Activated CD4-positive, alpha-beta memory T cell treated with anti-CD3 and anti-CD28 coated beads for 36 hours (primary cell): Measurements from ENCODE around the gene PBOV1. TPM values are rescaled to one million over a fixed set of nuclear protein-coding genes. Genes with fewer than 3 reads are reported as not detected.
"Not testable (repeated sequence)": the region's sequence is repeated elsewhere in the genome, so short reads cannot be mapped to it uniquely, and the experiment has no call there.

Experiments
- CTCF ChIA-PET: fragments of 350-600 bp; sonication (Branson Sonifier 250); formaldehyde crosslinking; loops from one replicate; lab custom pipeline; 2021; ENCODE audit warnings: antibody characterized with exemption, inconsistent platforms; lab: Charles Lee
- POLR2A ChIA-PET: fragments of 350-600 bp; sonication (Branson Sonifier 250); formaldehyde crosslinking; loops from one replicate; lab custom pipeline; 2021; ENCODE audit warnings: antibody characterized with exemption; lab: Charles Lee
- DNase-seq: peaks from one replicate; pipeline ENCODE4 v3.0.0-alpha.2; 2020
- H3K27ac Mint-ChIP-seq: one replicate; pipeline ENCODE4 v1.8.0; 2021; ENCODE audit warnings: mixed read lengths
- H3K27me3 Mint-ChIP-seq: one replicate; pipeline ENCODE4 v1.8.0; 2021; ENCODE audit warnings: mixed read lengths
- H3K36me3 Mint-ChIP-seq: one replicate; pipeline ENCODE4 v1.8.0; 2021; ENCODE audit warnings: mixed read lengths
- H3K4me1 Mint-ChIP-seq: one replicate; pipeline ENCODE4 v1.8.0; 2021; ENCODE audit warnings: low read depth, mixed read lengths
- H3K4me3 Mint-ChIP-seq: one replicate; pipeline ENCODE4 v1.8.0; 2021; ENCODE audit warnings: mild to moderate bottlenecking, mixed read lengths
- H3K9me3 Mint-ChIP-seq: one replicate; pipeline ENCODE4 v1.8.0; 2021; ENCODE audit warnings: mixed read lengths
- intact Hi-C: fragments of 100-400 bp; cut with micrococcal nuclease; formaldehyde crosslinking; loops from one replicate; pipeline ENCODE4 v1.15.1; 2023
- total RNA-seq, 2 experiments: library from RNA; stranded (reverse); gene quantifications; one replicate each; pipeline ENCODE4 v1.2.3, GENCODE V29; 2021

PBOV1 gene
- total RNA-seq, 2 experiments from 2014 or later, result not detected

DNA sequence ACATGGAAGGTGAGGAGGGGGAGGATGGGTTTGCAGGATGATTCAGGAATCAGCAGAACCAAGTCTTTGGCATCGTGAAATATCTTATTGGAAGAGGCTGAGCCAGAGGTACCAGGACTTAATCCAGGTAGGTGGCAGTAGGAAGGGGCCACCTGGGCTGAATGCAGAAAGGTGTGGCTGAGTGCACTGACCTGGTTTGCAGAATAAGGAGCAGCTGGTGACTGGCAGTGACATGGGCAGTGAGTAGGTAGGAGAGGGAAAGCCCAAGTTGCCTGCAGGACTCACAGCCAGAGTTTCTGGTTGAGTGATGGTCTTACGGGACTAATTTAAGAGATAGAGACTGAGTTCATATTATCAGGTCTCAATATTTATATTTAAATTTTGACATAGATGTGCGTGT is 1.1 kb upstream of the PBOV1 start:
- ChIA-PET POLR2A (no interaction called here), CTCF (no interaction called here)
- intact Hi-C loops, result no loop called here
- H3K36me3 Mint-ChIP-seq, result no peaks in the 10 kb centered on the region
- no peak for DNase-seq
- no peak overlapping the region for H3K27ac Mint-ChIP-seq
- H3K27me3 Mint-ChIP-seq, result peaks cover 11% of the 10 kb centered on the region
- no peaks in the 10 kb centered on the region for H3K9me3 Mint-ChIP-seq
- H3K4me3 Mint-ChIP-seq, result no peak overlapping the region
- no peaks in the 10 kb centered on the region for H3K4me1 Mint-ChIP-seq

DNA sequence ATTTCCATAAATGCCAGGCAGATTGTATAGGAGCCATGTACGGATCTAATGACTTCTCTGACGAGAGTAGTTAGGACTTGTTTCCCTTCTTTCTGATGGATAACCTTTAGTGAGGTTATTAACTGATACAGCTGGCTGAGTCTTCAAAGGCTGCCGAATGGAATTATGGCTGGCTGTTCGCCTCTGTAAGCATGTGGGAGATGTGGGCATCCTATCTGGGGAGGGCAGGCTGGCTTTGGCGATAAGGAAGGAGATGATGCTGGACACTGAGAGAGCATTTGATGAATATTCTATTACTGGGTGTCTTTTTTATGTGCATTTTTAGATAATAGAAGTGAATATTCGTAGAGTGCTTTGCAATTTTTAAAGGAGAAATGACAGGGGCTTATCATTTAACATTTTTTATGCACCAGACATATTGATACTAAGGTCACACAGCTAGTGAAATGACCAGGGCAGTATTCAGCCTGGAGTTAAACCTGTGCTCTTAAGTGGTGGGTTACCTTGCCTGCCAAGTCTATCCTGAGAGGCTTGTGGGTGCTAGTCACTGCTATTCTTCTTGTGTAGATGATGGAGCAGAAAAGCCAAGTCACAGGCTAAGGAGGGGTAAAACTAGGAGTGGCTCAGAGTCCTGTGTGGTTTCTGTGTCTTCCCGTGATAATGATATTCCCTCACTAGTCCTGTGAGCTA is 3.1 kb downstream of the PBOV1 start:
- no peak for DNase-seq
- H3K27ac Mint-ChIP-seq, result no peak overlapping the region
- CTCF ChIA-PET, result no interaction called here
- peaks cover 8% of the 10 kb centered on the region for H3K27me3 Mint-ChIP-seq
- H3K4me1 Mint-ChIP-seq, result no peaks in the 10 kb centered on the region
- no peaks in the 10 kb centered on the region for H3K36me3 Mint-ChIP-seq
- H3K9me3 Mint-ChIP-seq, result no peaks in the 10 kb centered on the region
- POLR2A ChIA-PET, result no interaction called here
- intact Hi-C loops, result no loop called here
- H3K4me3 Mint-ChIP-seq, result no peak overlapping the region

DNA sequence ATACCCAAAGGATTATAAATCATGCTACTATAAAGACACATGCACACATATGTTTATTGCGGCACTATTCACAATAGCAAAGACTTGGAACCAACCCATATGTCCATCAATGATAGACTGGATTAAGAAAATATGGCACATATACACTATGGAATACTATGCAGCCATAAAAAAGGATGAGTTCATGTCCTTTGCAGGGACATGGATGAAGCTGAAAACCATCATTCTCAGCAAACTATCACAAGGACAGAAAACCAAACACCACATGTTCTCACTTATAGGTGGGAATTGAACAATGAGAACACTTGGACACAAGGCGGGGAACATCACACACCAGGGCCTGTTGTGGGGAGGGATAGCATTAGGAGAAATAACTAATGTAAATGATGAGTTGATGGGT is 5.8 kb downstream of the PBOV1 start:
- not testable (repeated sequence) for H3K27ac Mint-ChIP-seq

DNA sequence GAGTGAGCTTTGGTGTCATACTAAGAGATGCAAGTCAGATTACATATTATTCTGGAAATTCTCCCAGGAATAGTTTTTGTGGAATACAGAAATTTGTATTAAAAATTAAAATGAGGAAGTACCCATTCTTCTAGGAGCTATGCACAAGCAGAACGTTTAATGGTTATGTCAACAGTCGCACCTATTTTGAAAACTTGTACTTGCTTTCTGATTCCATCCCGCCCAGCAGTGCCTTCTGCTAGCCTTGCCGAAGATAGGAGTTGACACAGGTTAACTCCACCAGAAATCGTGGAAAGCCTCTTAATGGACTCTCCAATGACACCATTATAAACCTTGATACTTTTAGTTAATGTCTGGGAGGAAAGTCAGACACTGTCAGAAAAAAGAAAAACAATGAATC is 6.7 kb downstream of the PBOV1 start:
- intact Hi-C loops, result no loop called here
- Mint-ChIP-seq H3K36me3 (no peaks in the 10 kb centered on the region), H3K4me1 (no peaks in the 10 kb centered on the region), H3K4me3 (no peak overlapping the region), H3K27me3 (peaks cover 10% of the 10 kb centered on the region), H3K9me3 (no peaks in the 10 kb centered on the region), H3K27ac (no peak overlapping the region)
- DNase-seq, result no peak
- ChIA-PET POLR2A (no interaction called here), CTCF (interaction anchor here (1.5 kb wide), 1 partner anchor 96 kb away, joined by 9 read pairs; no protein-coding TSS in a partner anchor)

More for the DNA sequence above, 5.8 kb downstream of the PBOV1 start:
- H3K9me3 Mint-ChIP-seq, H3K4me1 Mint-ChIP-seq, H3K36me3 Mint-ChIP-seq, POLR2A ChIA-PET, DNase-seq, H3K4me3 Mint-ChIP-seq, CTCF ChIA-PET, intact Hi-C loops: not testable (repeated sequence)
- H3K27me3 Mint-ChIP-seq, result peaks cover 13% of the 10 kb centered on the region

DNA sequence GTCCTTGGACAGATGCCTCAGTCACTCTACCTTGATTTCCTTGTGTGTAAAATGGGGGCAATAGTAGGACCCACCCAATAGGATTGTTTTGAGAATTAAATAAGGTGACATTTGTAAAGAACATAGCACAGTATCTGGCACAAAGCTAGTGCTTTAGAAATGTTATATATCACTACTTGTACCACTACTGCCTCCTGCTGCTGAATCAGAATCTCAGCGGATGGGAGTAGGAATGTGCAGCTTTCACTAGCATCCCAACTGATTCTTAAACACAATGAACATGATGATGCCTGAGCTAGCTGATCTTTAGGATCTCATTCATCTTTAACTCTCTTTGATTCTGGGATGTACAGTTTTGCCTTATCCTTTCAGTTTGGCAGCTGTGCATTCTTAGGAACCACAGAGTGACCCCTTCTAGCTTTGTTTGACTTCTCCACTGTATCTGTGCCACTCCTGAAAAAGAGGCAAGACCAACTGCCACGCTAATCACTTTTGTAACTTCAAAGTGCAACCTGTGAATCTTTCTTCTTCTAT is 7.2 kb downstream of the PBOV1 start:
- Mint-ChIP-seq H3K27me3 (peaks cover 6% of the 10 kb centered on the region), H3K4me1 (no peaks in the 10 kb centered on the region), H3K27ac (no peak overlapping the region), H3K36me3 (no peaks in the 10 kb centered on the region), H3K9me3 (no peaks in the 10 kb centered on the region), H3K4me3 (no peak overlapping the region)
- intact Hi-C loops, result no loop called here
- ChIA-PET POLR2A (no interaction called here), CTCF (interaction anchor here (1.5 kb wide), 1 partner anchor 95 kb away, joined by 9 read pairs; no protein-coding TSS in a partner anchor)
- no peak for DNase-seq

DNA sequence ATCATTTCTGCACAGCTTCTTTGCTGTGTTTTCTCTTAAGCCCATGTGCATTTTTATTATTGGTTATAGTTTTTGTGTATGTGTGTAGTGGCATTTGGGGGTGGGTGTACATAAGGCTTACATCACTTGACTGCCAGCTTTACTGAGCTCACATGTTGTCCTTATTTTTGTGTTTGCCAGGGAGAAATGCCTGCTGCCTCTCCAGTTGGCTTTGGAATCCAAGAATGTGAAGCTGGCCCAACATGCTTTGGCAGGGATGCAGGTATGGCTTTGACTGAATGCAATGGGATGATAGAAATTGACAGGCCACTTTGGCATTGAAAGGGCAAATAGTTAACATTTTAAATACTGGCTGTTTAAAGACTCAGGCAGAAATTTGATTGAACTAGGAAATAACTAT is 11.4 kb downstream of the PBOV1 start:
- POLR2A ChIA-PET, result no interaction called here
- DNase-seq, result no peak

DNA sequence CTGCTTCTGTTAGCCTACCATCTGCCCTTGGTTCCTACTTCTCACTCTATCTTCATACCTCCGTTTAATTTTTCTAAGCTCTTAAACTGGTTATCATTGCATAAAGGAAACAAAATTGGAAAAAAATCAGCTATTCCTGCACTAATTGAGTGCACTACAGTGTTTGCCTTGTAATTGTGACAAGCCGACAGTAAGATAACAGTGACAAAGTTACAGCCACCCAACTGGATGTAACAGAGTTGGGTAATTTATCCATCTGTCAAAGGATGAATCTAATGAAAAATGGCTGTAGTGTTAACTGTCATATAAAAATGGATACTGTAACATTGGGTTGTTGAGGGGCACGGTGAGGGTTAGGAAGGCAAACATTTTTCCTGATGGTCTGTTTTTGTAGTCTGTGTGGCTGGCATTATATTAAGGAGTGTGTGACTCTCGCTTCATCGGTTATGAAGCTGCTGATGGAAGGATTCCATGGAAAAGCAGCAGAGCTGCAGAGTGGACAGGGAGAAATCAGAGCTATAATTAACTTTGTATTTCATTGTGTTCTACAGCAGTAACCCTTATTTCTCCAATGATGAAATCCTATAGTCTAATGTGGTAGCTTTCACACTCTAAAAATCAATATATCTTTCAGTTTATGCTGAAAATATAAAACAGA is 12.7 kb downstream of the PBOV1 start:
- ChIA-PET CTCF (no interaction called here), POLR2A (interaction anchor here (1.0 kb wide), 1 partner anchor 90 kb away, joined by 4 read pairs; no protein-coding TSS in a partner anchor)
- no peak for DNase-seq
- intact Hi-C loops, result no loop called here
- Mint-ChIP-seq H3K4me3 (no peak overlapping the region), H3K27ac (no peak overlapping the region), H3K9me3 (no peaks in the 10 kb centered on the region), H3K4me1 (no peaks in the 10 kb centered on the region), H3K36me3 (no peaks in the 10 kb centered on the region), H3K27me3 (peaks cover 15% of the 10 kb centered on the region)

More for the DNA sequence above, 11.4 kb downstream of the PBOV1 start:
- H3K9me3 Mint-ChIP-seq, result no peaks in the 10 kb centered on the region
- intact Hi-C loops, result no loop called here
- CTCF ChIA-PET, result no interaction called here
- no peak overlapping the region for H3K4me3 Mint-ChIP-seq
- H3K4me1 Mint-ChIP-seq, result no peaks in the 10 kb centered on the region
- peaks cover 10% of the 10 kb centered on the region for H3K27me3 Mint-ChIP-seq
- H3K27ac Mint-ChIP-seq, result no peak overlapping the region
- no peaks in the 10 kb centered on the region for H3K36me3 Mint-ChIP-seq

DNA sequence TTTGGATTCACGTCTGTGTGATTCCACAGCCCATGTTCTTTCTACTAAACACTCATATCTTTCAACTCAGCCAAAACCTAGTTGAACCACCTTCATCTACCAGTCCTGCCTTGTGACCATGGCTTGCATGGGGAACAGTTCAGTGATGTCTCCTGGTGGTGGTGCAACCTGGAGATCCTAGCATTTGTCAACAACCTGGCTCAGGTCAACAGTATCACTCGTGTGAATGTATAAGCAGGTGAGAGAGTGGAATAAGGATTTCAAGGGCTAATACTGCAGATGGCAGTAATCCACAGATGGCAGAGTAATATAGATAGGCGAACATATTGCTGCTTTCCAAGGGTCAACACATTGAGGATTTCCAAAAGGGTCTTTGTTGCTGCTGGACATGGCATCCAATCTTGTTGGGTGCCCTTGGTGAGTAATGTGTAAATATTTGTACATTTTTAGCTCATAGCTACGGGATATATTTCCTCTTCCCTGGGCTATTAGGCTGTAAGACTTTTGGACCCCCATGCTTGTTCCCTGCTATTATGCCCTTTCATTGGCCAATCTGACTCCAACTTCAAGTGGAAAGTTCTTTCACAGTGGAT is 13.4 kb downstream of the PBOV1 start:
- ChIA-PET POLR2A (no interaction called here), CTCF (no interaction called here)
- no peak for DNase-seq
- Mint-ChIP-seq H3K4me3 (no peak overlapping the region), H3K27me3 (peaks cover 15% of the 10 kb centered on the region), H3K27ac (no peak overlapping the region), H3K9me3 (no peaks in the 10 kb centered on the region), H3K4me1 (no peaks in the 10 kb centered on the region), H3K36me3 (no peaks in the 10 kb centered on the region)
- intact Hi-C loops, result no loop called here

DNA sequence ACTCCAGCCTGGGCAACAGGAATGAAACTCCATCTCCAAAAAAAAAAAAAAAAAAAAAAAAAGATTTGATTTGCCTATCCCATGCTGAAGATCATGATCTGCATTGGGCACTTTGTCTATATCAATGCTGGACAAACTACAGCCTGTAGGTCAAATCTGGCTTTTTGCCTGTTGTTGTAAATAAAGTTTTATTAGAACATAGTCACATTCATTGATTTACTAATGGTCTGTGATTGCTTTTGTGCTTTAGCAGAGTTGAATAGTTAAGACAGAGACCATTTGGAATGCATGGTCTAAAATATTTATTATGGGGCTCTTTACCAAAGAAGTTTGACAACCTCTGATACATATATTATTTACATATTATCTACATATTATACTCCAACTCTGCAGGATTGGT is 14.0 kb downstream of the PBOV1 start:
- H3K27ac Mint-ChIP-seq, result no peak overlapping the region
- intact Hi-C loops, result no loop called here
- H3K36me3 Mint-ChIP-seq, result no peaks in the 10 kb centered on the region
- DNase-seq, result no peak
- CTCF ChIA-PET, result no interaction called here
- no peak overlapping the region for H3K4me3 Mint-ChIP-seq
- no peaks in the 10 kb centered on the region for H3K9me3 Mint-ChIP-seq
- no peaks in the 10 kb centered on the region for H3K4me1 Mint-ChIP-seq
- H3K27me3 Mint-ChIP-seq, result peaks cover 13% of the 10 kb centered on the region
- POLR2A ChIA-PET, result no interaction called here

DNA sequence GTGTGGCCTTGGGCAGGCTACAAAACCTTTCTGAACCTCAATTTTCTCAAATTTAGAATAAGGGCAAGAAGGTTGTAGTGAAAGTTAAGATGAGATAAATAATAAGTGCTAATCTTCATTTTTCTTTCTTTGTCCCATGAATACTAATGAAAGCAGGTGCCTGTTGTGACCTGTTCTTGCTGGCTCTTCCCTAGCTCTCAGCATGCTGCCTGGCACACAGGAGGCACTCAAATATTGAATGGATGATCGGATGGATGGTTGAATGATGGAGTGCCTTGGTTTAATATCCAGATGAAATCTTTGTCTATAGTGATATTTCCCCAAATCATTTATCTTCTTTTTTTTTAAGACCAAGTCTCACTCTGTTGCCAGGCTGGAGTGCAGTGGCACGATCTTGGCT is 15.0 kb downstream of the PBOV1 start:
- no peak overlapping the region for H3K4me3 Mint-ChIP-seq
- no peak for DNase-seq
- no peaks in the 10 kb centered on the region for H3K36me3 Mint-ChIP-seq
- intact Hi-C loops, result no loop called here
- ChIA-PET CTCF (no interaction called here), POLR2A (no interaction called here)
- H3K9me3 Mint-ChIP-seq, result no peaks in the 10 kb centered on the region
- peaks cover 16% of the 10 kb centered on the region for H3K27me3 Mint-ChIP-seq
- no peak overlapping the region for H3K27ac Mint-ChIP-seq
- no peaks in the 10 kb centered on the region for H3K4me1 Mint-ChIP-seq

DNA sequence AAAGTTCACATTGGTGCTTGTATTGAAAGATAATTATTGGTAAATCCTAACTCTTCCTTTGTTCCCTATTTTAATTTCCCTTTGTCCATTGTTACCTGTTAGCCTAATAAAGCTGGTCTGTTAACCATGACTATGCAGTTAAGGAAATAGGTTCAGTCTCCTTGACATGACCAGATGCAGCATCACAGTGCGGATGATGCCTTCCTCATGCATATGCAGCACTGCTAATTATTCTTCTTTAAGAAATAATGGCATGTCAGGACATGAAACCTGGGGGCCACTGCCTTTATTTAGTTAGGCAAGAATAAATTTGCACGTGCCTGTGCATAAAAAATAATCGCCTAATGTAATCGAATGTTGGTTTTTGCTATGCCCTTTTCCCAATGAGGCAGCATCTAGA is 16.5 kb downstream of the PBOV1 start:
- Mint-ChIP-seq H3K36me3 (no peaks in the 10 kb centered on the region), H3K4me3 (no peak overlapping the region), H3K27ac (no peak overlapping the region), H3K27me3 (peaks cover 16% of the 10 kb centered on the region), H3K4me1 (no peaks in the 10 kb centered on the region), H3K9me3 (no peaks in the 10 kb centered on the region)
- no peak for DNase-seq
- ChIA-PET CTCF (no interaction called here), POLR2A (no interaction called here)
- intact Hi-C loops, result no loop called here

DNA sequence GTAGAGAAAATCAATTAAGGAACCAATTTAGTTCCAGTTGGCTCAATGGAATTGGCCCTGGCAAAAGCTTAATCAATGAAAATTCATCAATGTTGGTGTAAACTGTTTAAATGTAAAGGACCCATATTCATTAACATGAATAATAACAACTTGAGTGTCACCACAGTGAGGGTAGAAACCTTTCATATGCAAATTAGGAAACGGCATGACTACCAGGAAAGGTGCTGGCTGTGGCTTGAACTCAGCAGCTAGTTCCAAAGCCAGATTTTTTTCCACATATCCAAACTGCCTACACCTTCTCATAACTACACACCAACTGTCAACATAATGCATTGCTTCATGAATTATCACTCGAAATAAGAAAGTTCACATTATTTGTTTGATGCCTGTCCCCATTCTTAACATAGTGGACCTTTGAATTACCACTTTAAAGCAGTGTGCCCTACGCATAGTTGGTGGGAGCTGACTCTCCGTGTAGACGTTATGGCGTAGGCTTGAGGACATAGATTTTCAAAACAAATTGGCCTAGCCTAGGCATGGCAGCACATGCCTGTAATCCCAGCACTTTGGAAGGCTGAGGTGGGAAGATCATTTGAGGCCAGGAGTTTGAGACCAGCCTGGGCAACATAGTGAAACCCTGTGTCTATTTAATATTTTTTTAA is 19.7 kb downstream of the PBOV1 start:
- no peaks in the 10 kb centered on the region for H3K9me3 Mint-ChIP-seq
- POLR2A ChIA-PET, result no interaction called here
- intact Hi-C loops, result no loop called here

More for the DNA sequence above, 19.7 kb downstream of the PBOV1 start:
- Mint-ChIP-seq H3K4me3 (no peak overlapping the region), H3K27me3 (peaks cover 14% of the 10 kb centered on the region), H3K36me3 (no peaks in the 10 kb centered on the region), H3K27ac (no peak overlapping the region), H3K4me1 (no peaks in the 10 kb centered on the region)
- no peak for DNase-seq
- CTCF ChIA-PET, result interaction anchor here (1.3 kb wide), 1 partner anchor 311 kb away, joined by 4 read pairs; no protein-coding TSS in a partner anchor
